Peyer's patch (tissue), 4 donors: ENCODE measurements around the gene CACNA1B.

Source experiments
- CTCF ChIP-seq, 6 experiments: fragments of 450-650 bp in 4 of 6; fragments of 200-600 bp in 2 of 6; sonication (generic) in 1 of 6; IDR thresholded peaks; one replicate each; pipeline ENCODE4 v1.5.1; 2017 to 2019; ENCODE audit warnings: antibody characterized with exemption in 6 of 6, mild to moderate bottlenecking in 3 of 6, moderate library complexity in 1 of 6
- POLR2A ChIP-seq, 2 donors: fragments of 450-650 bp; IDR thresholded peaks; one replicate each; pipeline ENCODE4 v1.5.1; 2017; ENCODE audit warnings: antibody characterized with exemption in 2 of 2, mild to moderate bottlenecking in 2 of 2, moderate library complexity in 2 of 2

- no peak for TF ChIP-seq CTCF (IDR thresholded peaks at IDR 0.05)
- TF ChIP-seq POLR2A (IDR thresholded peaks at IDR 0.05), result no peak
These were observed 39.0 kb upstream of the CACNA1B start for GRCh38 chr9:137838576-137838975.
